Naive thymus-derived CD4-positive, alpha-beta T cell (primary cell): Measurements from ENCODE around the gene SP140L. TPM values are rescaled to one million over a fixed set of nuclear protein-coding genes. Genes with fewer than 3 reads are reported as not detected.

ENCODE experiments used
- ATAC-seq: fragments of 150-1000 bp; cut with Tn5 transposase; 2 replicates; pipeline ENCODE4 v1.10.0; 2021; ENCODE audit warnings: mild to moderate bottlenecking, moderate library complexity
- CTCF ChIA-PET: fragments of 350-600 bp; sonication (Branson Sonifier 250); formaldehyde crosslinking; loops from one replicate; lab custom pipeline; 2021; ENCODE audit warnings: antibody characterized with exemption; lab: Charles Lee
- POLR2A ChIA-PET: fragments of 350-600 bp; sonication (Branson Sonifier 250); formaldehyde crosslinking; loops from one replicate; lab custom pipeline; 2021; ENCODE audit warnings: antibody characterized with exemption, inconsistent platforms; lab: Charles Lee
- DNase-seq, 9 donors: peaks; one replicate each; pipeline versions ENCODE4 v3.0.0 to v3.0.0-alpha.2; 2020 to 2022; ENCODE audit warnings: mixed read lengths in 1 of 9
- H3K27ac ChIP-seq: one replicate; pipeline ENCODE4 v1.7.0; 2013; ENCODE audit warnings: mild to moderate bottlenecking, low read depth, low read length, moderate library complexity
- H3K27me3 ChIP-seq, 2 donors: one replicate each; pipeline ENCODE4 v1.7.0; 2013; ENCODE audit warnings: low read length in 2 of 2, mild to moderate bottlenecking in 2 of 2, moderate library complexity in 2 of 2; ENCODE audit not compliant: control insufficient read depth in 2 of 2, insufficient read depth in 2 of 2
- H3K36me3 ChIP-seq, 3 experiments: 1 replicate in 2 of 3; 2 replicates in 1 of 3; pipeline ENCODE4 v1.7.0; 2013; ENCODE audit warnings: low read length in 3 of 3, mild to moderate bottlenecking in 3 of 3, moderate library complexity in 1 of 3; ENCODE audit not compliant: insufficient read depth in 3 of 3, control insufficient read depth in 2 of 3
- H3K4me1 ChIP-seq, 2 donors: one replicate each; pipeline ENCODE4 v1.7.0; 2013; ENCODE audit warnings: low read length in 2 of 2, mild to moderate bottlenecking in 2 of 2, moderate library complexity in 1 of 2; ENCODE audit not compliant: control insufficient read depth in 2 of 2, insufficient read depth in 2 of 2
- H3K4me3 ChIP-seq: 2 replicates; pipeline ENCODE4 v1.7.0; 2013; ENCODE audit warnings: mild to moderate bottlenecking, low read length
- H3K9me3 ChIP-seq, 3 experiments: 1 replicate in 2 of 3; 2 replicates in 1 of 3; pipeline ENCODE4 v1.7.0; 2013; ENCODE audit warnings: low read length in 3 of 3; ENCODE audit not compliant: control insufficient read depth in 2 of 3
- H3K27ac Mint-ChIP-seq, 9 donors: one replicate each; pipeline ENCODE4 v1.8.0; 2020 to 2022; ENCODE audit warnings: mixed read lengths in 9 of 9, mild to moderate bottlenecking in 8 of 9, moderate library complexity in 5 of 9, inconsistent platforms in 2 of 9
- H3K27me3 Mint-ChIP-seq, 5 donors: one replicate each; pipeline ENCODE4 v1.8.0; 2021 to 2022; ENCODE audit warnings: mixed read lengths in 5 of 5, mild to moderate bottlenecking in 1 of 5
- H3K36me3 Mint-ChIP-seq, 5 donors: one replicate each; pipeline ENCODE4 v1.8.0; 2020 to 2022; ENCODE audit warnings: mixed read lengths in 5 of 5, mild to moderate bottlenecking in 3 of 5, inconsistent platforms in 1 of 5
- H3K4me1 Mint-ChIP-seq, 7 donors: one replicate each; pipeline ENCODE4 v1.8.0; 2020 to 2022; ENCODE audit warnings: mixed read lengths in 7 of 7, mild to moderate bottlenecking in 3 of 7, inconsistent platforms in 1 of 7
- H3K4me3 Mint-ChIP-seq, 10 donors: one replicate each; pipeline ENCODE4 v1.8.0; 2020 to 2022; ENCODE audit warnings: mild to moderate bottlenecking in 10 of 10, mixed read lengths in 10 of 10, moderate library complexity in 6 of 10, inconsistent platforms in 2 of 10
- H3K9me3 Mint-ChIP-seq, 11 donors: one replicate each; pipeline ENCODE4 v1.8.0; 2020 to 2022; ENCODE audit warnings: mixed read lengths in 11 of 11, mild to moderate bottlenecking in 4 of 11, inconsistent platforms in 1 of 11, moderate library complexity in 1 of 11
- intact Hi-C, 2 donors: fragments of 100-400 bp; cut with micrococcal nuclease; formaldehyde crosslinking; loops; one replicate each; pipeline ENCODE4 v1.15.1; 2023
- polyA plus RNA-seq, 2 donors: library from polyadenylated mRNA; unstranded; fragments of 300-500 nt; fragmentation: Illumina TruSeq; gene quantifications; one replicate each; pipeline ENCODE4 v1.2.3, GENCODE V29; 2021
- total RNA-seq, 6 experiments: library from RNA in 5 of 6; stranded (reverse) in 5 of 6; gene quantifications; 1 replicate in 5 of 6; 2 replicates in 1 of 6; pipeline ENCODE4 v1.2.3 and lab custom pipeline; 2021 to 2026

Gene SP140L
- total and polyA plus RNA-seq, 7 experiments from 2014 or later: 34.1 to 121 (median 85.7) TPM

- H3K27ac ChIP-seq: peak overlapping the region; percentile 5
- H3K36me3 ChIP-seq: peaks cover 26 to 85% (median 30%) of the 10 kb centered on the region in 3 experiments
- intact Hi-C loops: loop anchor here (1.0 to 5.0 kb wide), 2 partner anchors 11 to 220 kb away; partner anchors contain the start of gene SP140 (in 1 of the 2)
- ChIA-PET CTCF (no interaction called here), POLR2A (interaction anchor here (0.6 to 1.2 kb wide), 2 partner anchors 22 to 63 kb away, joined by 3 to 7 read pairs; no protein-coding TSS in a partner anchor)
- Mint-ChIP-seq H3K4me1 (peaks cover 33 to 74% (median 64%) of the 10 kb centered on the region in 7 donors), H3K27ac (peak overlapping the region; percentile 73 to 94 (median 85)), H3K9me3 (peaks cover 0 to under 1% (median 0%) of the 10 kb centered on the region in 11 donors), H3K27me3 (no peaks in the 10 kb centered on the region), H3K36me3 (peaks cover 37 to 83% (median 74%) of the 10 kb centered on the region in 5 donors), H3K4me3 (peak overlapping the region; percentile 16 to 78 (median 59))
- no peaks in the 10 kb centered on the region for H3K9me3 ChIP-seq
- DNase-seq (peak in 6 of 9 donors; percentile 9 to 40 (median 32)), ATAC-seq (peak; percentile 78)
- H3K27me3 ChIP-seq: no peaks in the 10 kb centered on the region
- H3K4me3 ChIP-seq: no peak overlapping the region
- peaks cover 17 to 25% of the 10 kb centered on the region in 2 donors for H3K4me1 ChIP-seq
Observed at GRCh38 chr2:230447455-230448451, 120.8 kb downstream of the SP140L start.

- Histone ChIP-seq H3K27ac (no peak overlapping the region), H3K9me3 (no peaks in the 10 kb centered on the region), H3K36me3 (peaks cover 12 to 76% (median 24%) of the 10 kb centered on the region in 3 experiments), H3K27me3 (no peaks in the 10 kb centered on the region), H3K4me3 (no peak overlapping the region), H3K4me1 (peaks cover 15 to 25% of the 10 kb centered on the region in 2 donors)
- Mint-ChIP-seq H3K4me1 (peaks cover 34 to 85% (median 75%) of the 10 kb centered on the region in 7 donors), H3K27me3 (no peaks in the 10 kb centered on the region), H3K9me3 (peaks cover 0 to 11% (median 0%) of the 10 kb centered on the region in 11 donors), H3K27ac (peak overlapping the region in 6 of 9 donors; percentile 1 to 94 (median 50)), H3K4me3 (no peak overlapping the region), H3K36me3 (peaks cover 50 to 90% (median 83%) of the 10 kb centered on the region in 5 donors)
- intact Hi-C loops: loop anchor here in 1 of 2 donors (5.0 kb wide), 1 partner anchor 223 kb away; the partner anchor contains the start of gene SP140
- no peak for ATAC-seq
- DNase-seq: no peak
- ChIA-PET CTCF (no interaction called here), POLR2A (no interaction called here)
Observed at GRCh38 chr2:230449901-230450467, 123.0 kb downstream of the SP140L start.

GRCh38 chr2:230453006-230453405, 126.0 kb downstream of the SP140L start:
- H3K9me3 Mint-ChIP-seq: peaks cover 0 to 25% (median 10%) of the 10 kb centered on the region in 11 donors
- Histone ChIP-seq H3K9me3 (no peaks in the 10 kb centered on the region), H3K27ac (no peak overlapping the region), H3K36me3 (peaks cover 14 to 63% (median 21%) of the 10 kb centered on the region in 3 experiments), H3K4me3 (no peak overlapping the region), H3K27me3 (no peaks in the 10 kb centered on the region), H3K4me1 (peaks cover 16 to 21% of the 10 kb centered on the region in 2 donors)
- peak overlapping the region in 7 of 9 donors; percentile 3 to 64 (median 29) for H3K27ac Mint-ChIP-seq
- ATAC-seq (no peak), DNase-seq (no peak)
- intact Hi-C loops: no loop called here
- H3K4me1 Mint-ChIP-seq: peaks cover 44 to 91% (median 80%) of the 10 kb centered on the region in 7 donors
- ChIA-PET CTCF (no interaction called here), POLR2A (no interaction called here)
- H3K36me3 Mint-ChIP-seq: peaks cover 49 to 95% (median 88%) of the 10 kb centered on the region in 5 donors
- H3K4me3 Mint-ChIP-seq: peak overlapping the region in 1 of 10 donors; percentile 21
- H3K27me3 Mint-ChIP-seq: no peaks in the 10 kb centered on the region

Other genes starting within 250 kb of the SP140L start
- 100 to 1,000 TPM in 4 of 5 experiments, 10 to 100 TPM in 1; 97.5 to 182 (median 117) TPM for gene SP110, start 107.2 kb upstream of the SP140L start, total RNA-seq
- gene SP110, start 107.2 kb upstream of the SP140L start, polyA plus RNA-seq: 100 to 1,000 TPM in 1 of 2 donors, 10 to 100 TPM in 1; 89.8 to 101 TPM
- 100 to 1,000 TPM in 1 of 5 experiments, 10 to 100 TPM in 4; 34.5 to 120 (median 45.2) TPM for gene SP140, start 101.5 kb upstream of the SP140L start, total RNA-seq
- 10 to 100 TPM; 11.3 to 13.0 TPM for gene SP140, start 101.5 kb upstream of the SP140L start, polyA plus RNA-seq
- gene SP100, start 89.0 kb downstream of the SP140L start, total RNA-seq: 100 to 1,000 TPM; 203 to 391 (median 214) TPM
- 100 to 1,000 TPM; 103 to 191 TPM for gene SP100, start 89.0 kb downstream of the SP140L start, polyA plus RNA-seq